ENCODE measurements around the gene DAPK1. TPM values are rescaled to one million over a fixed set of nuclear protein-coding genes. Genes with fewer than 3 reads are reported as not detected.

DAPK1 gene
- total RNA-seq, 1 donor from 2014 or later, result 35.1 TPM

GRCh38 chr9:87607859-87608258 lies 110.2 kb downstream of the DAPK1 start:
- Mint-ChIP-seq H3K9me3 (ENCODE audit: unreplicated experiment) (no peaks in the 10 kb centered on the region), H3K27ac (ENCODE audit: unreplicated experiment) (no peak overlapping the region), H3K4me3 (ENCODE audit: unreplicated experiment) (no peak overlapping the region), H3K36me3 (ENCODE audit: low read depth, unreplicated experiment) (peaks cover 18% of the 10 kb centered on the region), H3K4me1 (ENCODE audit: low read depth, unreplicated experiment) (peaks cover 9% of the 10 kb centered on the region), H3K27me3 (ENCODE audit: low read depth, unreplicated experiment) (no peaks in the 10 kb centered on the region)
- Histone ChIP-seq H3K36me3 (ENCODE audit: insufficient read depth, low read length) (no peaks in the 10 kb centered on the region), H3K4me3 (ENCODE audit: insufficient read depth, low read depth, low read length) (no peak overlapping the region), H3K4me1 (ENCODE audit: insufficient read depth, low read length) (peaks cover 16% of the 10 kb centered on the region), H4K20me1 (ENCODE audit: insufficient read depth, low read length) (no peaks in the 10 kb centered on the region), H3K4me2 (ENCODE audit: low read length) (no peak overlapping the region), H3K9me3 (ENCODE audit: insufficient read depth, low read depth, low read length) (no peaks in the 10 kb centered on the region), H2AFZ (ENCODE audit: low read depth, low read length) (no peak overlapping the region), H3K27ac (ENCODE audit: low read depth, low read length) (peak overlapping the region; percentile 71), H3K27me3 (ENCODE audit: insufficient read depth, low read length) (no peaks in the 10 kb centered on the region), H3K79me2 (ENCODE audit: insufficient read depth, low read length) (no peaks in the 10 kb centered on the region), H3K9ac (ENCODE audit: low read length) (peak overlapping the region; percentile 17)
- DNase-seq (ENCODE audit: low read depth) (no peak), FAIRE-seq (no peak)
- TF ChIP-seq CTCF (IDR thresholded peaks at IDR 0.05; ENCODE audit: insufficient read depth, low read depth, low read length) (no peak), EZH2 (IDR thresholded peaks at IDR 0.05; ENCODE audit: insufficient read depth, low read length) (no peak)

- DNase-seq (ENCODE audit: low read depth) (no peak), FAIRE-seq (no peak)
- no peak overlapping the region for H3K9ac ChIP-seq (ENCODE audit: low read length)
- H3K9me3 Mint-ChIP-seq (ENCODE audit: unreplicated experiment), result no peaks in the 10 kb centered on the region
- H3K27ac Mint-ChIP-seq (ENCODE audit: unreplicated experiment), result no peak overlapping the region
- peaks cover 16% of the 10 kb centered on the region for H3K4me1 ChIP-seq (ENCODE audit: insufficient read depth, low read length)
- H3K36me3 ChIP-seq (ENCODE audit: insufficient read depth, low read length), result no peaks in the 10 kb centered on the region
- H3K9me3 ChIP-seq (ENCODE audit: insufficient read depth, low read depth, low read length), result no peaks in the 10 kb centered on the region
- no peak for TF ChIP-seq EZH2 (IDR thresholded peaks at IDR 0.05; ENCODE audit: insufficient read depth, low read length)
- no peak for TF ChIP-seq CTCF (IDR thresholded peaks at IDR 0.05; ENCODE audit: insufficient read depth, low read depth, low read length)
- peaks cover 22% of the 10 kb centered on the region for H3K36me3 Mint-ChIP-seq (ENCODE audit: low read depth, unreplicated experiment)
- no peak overlapping the region for H3K4me2 ChIP-seq (ENCODE audit: low read length)
- no peak overlapping the region for H3K4me3 ChIP-seq (ENCODE audit: insufficient read depth, low read depth, low read length)
- H4K20me1 ChIP-seq (ENCODE audit: insufficient read depth, low read length), result no peaks in the 10 kb centered on the region
- no peak overlapping the region for H2AFZ ChIP-seq (ENCODE audit: low read depth, low read length)
- H3K4me3 Mint-ChIP-seq (ENCODE audit: unreplicated experiment), result no peak overlapping the region
- no peaks in the 10 kb centered on the region for H3K27me3 Mint-ChIP-seq (ENCODE audit: low read depth, unreplicated experiment)
- peaks cover 9% of the 10 kb centered on the region for H3K4me1 Mint-ChIP-seq (ENCODE audit: low read depth, unreplicated experiment)
- H3K27ac ChIP-seq (ENCODE audit: low read depth, low read length), result no peak overlapping the region
- no peaks in the 10 kb centered on the region for H3K27me3 ChIP-seq (ENCODE audit: insufficient read depth, low read length)
- no peaks in the 10 kb centered on the region for H3K79me2 ChIP-seq (ENCODE audit: insufficient read depth, low read length)
These were observed 111.3 kb downstream of the DAPK1 start for GRCh38 chr9:87609002-87609401.

GRCh38 chr9:87609486-87609885 lies 111.8 kb downstream of the DAPK1 start:
- Histone ChIP-seq H3K4me2 (ENCODE audit: low read length) (no peak overlapping the region), H3K79me2 (ENCODE audit: insufficient read depth, low read length) (no peaks in the 10 kb centered on the region), H3K9ac (ENCODE audit: low read length) (no peak overlapping the region), H3K4me1 (ENCODE audit: insufficient read depth, low read length) (peaks cover 16% of the 10 kb centered on the region), H4K20me1 (ENCODE audit: insufficient read depth, low read length) (no peaks in the 10 kb centered on the region), H3K27ac (ENCODE audit: low read depth, low read length) (no peak overlapping the region), H3K4me3 (ENCODE audit: insufficient read depth, low read depth, low read length) (no peak overlapping the region), H3K27me3 (ENCODE audit: insufficient read depth, low read length) (no peaks in the 10 kb centered on the region), H3K9me3 (ENCODE audit: insufficient read depth, low read depth, low read length) (no peaks in the 10 kb centered on the region), H2AFZ (ENCODE audit: low read depth, low read length) (no peak overlapping the region), H3K36me3 (ENCODE audit: insufficient read depth, low read length) (no peaks in the 10 kb centered on the region)
- Mint-ChIP-seq H3K4me3 (ENCODE audit: unreplicated experiment) (no peak overlapping the region), H3K27me3 (ENCODE audit: low read depth, unreplicated experiment) (no peaks in the 10 kb centered on the region), H3K27ac (ENCODE audit: unreplicated experiment) (no peak overlapping the region), H3K4me1 (ENCODE audit: low read depth, unreplicated experiment) (peaks cover 9% of the 10 kb centered on the region), H3K36me3 (ENCODE audit: low read depth, unreplicated experiment) (peaks cover 22% of the 10 kb centered on the region), H3K9me3 (ENCODE audit: unreplicated experiment) (no peaks in the 10 kb centered on the region)
- no peak for DNase-seq (ENCODE audit: low read depth)
- TF ChIP-seq CTCF (IDR thresholded peaks at IDR 0.05; ENCODE audit: insufficient read depth, low read depth, low read length), result no peak
- TF ChIP-seq EZH2 (IDR thresholded peaks at IDR 0.05; ENCODE audit: insufficient read depth, low read length), result no peak
- no peak for FAIRE-seq
